GM18502 (cell line): ENCODE measurements around the gene KIAA1191.

Source experiments
- ATAC-seq: cut with Tn5 transposase; IDR thresholded peaks from one replicate; pipeline ENCODE4 v1.9.1; 2021; ENCODE audit warnings: mild to moderate bottlenecking; ENCODE audit not compliant: unreplicated experiment, poor library complexity

Gene KIAA1191

GRCh38 chr5:176389135-176390123 lies 27.9 kb upstream of the KIAA1191 start:
- ATAC-seq: peak; percentile 41

DNA sequence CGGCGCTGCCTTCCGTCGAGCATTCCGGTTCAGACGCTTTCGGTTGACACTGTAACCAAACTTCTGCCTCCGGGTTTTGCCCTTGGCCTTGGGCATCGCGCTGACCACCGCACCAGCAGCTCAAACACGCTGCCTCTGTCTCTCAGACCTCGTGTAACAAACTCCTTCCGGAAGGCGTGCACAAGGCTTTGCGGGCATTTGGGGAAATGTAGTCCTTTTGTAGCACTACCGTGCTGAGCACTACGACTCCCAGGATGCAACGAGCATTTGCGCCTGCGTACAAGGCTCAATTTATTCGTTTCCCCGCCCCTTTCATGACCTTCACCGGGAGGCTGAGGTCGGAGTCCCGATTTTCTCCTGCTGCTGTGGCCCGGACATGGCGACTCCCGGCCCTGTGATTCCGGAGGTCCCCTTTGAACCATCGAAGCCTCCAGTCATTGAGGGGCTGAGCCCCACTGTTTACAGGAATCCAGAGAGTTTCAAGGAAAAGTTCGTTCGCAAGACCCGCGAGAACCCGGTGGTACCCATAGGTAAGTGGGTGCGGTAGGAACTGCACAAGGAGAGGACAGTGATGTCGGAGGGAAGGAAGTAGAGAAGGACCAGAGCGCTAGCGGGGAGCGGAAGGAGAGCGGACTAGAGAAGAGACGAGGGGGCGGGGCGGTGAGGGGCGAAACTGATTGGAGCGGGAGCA lies 27.0 kb upstream of the KIAA1191 start, which contains the start of the genes HIGD2A and NOP16:
TSS of gene HIGD2A (plus strand) at position 308 of the 691 bp plus-strand sequence. CDS start at position 377, 69 bp downstream.
TSS of gene NOP16 (minus strand) at position 155 of the 691 bp plus-strand sequence. CDS start at position 96, 59 bp downstream.
- ATAC-seq: peak; percentile 86

- no peak for ATAC-seq
These were observed 26.5 kb upstream of the KIAA1191 start for GRCh38 chr5:176388003-176388443.

DNA sequence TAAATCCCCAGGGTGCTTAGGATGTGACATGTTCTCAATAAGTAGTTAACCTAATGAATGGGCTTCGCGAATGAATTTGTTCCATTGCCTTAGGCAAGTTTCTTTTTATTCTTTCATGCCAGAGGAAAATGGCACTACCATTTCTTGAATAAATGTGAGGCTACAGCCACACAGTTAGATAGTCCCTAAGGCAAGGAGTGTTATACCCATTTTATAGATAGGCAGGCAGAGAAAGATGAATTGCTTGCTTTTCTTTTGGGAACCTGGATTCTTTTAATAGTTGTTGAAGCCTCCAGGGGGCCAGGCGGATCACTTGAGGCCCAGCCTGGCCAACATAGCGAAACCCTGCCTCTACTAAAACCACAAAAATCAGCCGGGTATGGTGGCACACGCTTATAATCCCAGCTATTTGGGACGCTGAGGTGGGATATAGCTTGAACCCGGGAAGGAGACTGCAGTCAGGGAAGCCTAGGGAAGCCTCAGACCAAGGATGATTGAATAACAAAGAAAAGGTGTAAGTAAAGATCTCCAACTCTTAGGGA lies 25.9 kb upstream of the KIAA1191 start:
- no peak for ATAC-seq

DNA sequence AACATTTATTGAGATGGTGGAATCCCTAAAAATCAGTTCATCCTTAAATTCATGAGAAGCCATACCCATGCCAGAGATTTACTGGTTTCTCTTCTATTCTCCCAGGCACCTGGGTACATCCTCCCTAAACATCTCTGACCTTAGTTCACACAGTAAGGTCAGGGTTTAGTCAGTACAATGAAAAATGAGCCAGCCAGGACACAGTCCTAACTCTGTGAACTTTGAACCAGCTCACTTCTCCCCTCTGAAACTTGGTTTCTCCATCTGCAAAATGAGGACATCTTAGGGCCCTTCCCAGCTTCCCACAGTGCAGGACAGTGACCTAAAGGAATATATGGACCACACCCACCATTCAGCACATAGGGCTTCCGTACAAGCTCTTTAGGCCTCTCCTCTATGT lies 24.9 kb upstream of the KIAA1191 start:
- no peak for ATAC-seq

DNA sequence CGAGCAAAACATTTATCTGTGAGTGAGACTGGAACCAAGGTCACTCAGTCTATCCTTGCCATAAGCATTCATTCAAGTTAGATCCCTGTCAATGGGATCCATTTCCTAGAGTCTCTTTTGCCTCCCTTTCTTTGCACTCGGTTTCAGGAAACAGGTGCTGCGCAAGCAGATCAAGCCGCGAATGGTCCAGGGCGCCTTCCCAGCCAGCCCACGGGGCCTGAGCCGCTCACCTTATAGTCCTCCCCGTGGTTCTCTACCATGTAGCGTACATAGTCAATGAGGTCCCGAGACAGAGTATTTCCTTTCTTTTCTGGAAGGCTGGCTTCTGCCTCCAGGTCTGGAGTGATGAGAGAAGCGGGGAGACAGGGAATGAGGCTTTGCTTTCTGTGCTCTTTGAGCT lies 23.4 kb upstream of the KIAA1191 start:
- no peak for ATAC-seq

DNA sequence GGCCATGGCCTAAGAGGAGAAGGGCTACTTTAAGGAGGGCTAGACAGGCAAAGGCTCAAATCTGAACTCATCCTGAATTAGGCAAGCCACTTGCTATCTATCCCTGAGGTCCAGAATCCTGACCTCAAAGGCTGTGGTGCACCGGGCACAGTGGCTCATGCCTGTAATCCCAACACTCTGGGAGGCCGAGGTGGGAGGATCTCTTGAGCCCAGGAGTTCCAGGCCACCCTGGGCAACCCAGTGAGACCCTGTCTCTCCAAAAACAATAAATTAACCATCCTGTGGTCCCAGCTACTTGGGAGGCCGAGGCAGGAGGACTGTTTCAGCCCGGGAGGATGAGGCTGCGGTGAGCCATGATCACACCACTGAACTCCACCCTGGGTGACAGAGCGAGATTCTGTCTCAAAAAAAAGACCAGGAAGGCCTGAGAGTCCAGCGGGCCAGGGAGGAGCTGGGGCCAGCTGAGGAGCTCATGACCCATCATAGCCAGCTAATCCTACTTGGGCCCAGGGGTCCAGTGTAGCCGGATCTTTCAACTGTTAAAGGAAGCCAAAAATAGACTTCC lies 22.9 kb upstream of the KIAA1191 start:
- no peak for ATAC-seq

- ATAC-seq: no peak
These were observed 22.4 kb upstream of the KIAA1191 start for GRCh38 chr5:176383961-176384360.

DNA sequence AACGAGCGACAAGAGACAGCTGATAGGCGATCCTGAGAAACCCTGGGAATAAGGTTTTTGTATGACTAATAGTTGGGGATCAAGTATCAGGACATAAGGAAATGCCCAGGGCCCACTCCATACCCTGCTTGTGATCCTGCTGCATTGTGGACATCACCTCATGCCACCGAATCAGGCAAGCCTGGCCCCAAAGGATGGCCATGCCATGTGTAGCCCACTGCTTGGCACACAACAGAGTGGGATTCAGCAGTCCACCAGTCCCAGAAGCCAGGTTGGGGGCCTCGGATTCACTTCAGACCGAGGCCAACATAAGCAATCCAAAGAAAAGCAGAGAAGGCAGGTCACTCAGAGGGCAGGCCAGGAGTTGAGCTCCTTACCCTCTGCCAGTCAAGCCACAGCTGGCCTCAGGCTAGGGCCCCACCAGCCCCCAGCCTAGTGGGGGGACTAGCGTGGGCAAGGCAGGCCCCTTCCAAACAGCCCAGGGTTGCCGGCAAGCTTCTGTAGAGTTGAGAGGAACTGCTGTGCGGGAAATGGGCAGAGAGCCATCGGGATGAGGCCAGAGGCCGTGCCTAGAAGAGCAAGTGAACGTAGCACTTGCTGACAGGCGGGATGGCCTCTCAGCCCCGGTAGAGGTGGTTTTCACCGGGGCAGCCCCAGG lies 21.8 kb upstream of the KIAA1191 start:
- ATAC-seq: no peak

GRCh38 chr5:176382721-176383120 lies 21.2 kb upstream of the KIAA1191 start:
- ATAC-seq: no peak

DNA sequence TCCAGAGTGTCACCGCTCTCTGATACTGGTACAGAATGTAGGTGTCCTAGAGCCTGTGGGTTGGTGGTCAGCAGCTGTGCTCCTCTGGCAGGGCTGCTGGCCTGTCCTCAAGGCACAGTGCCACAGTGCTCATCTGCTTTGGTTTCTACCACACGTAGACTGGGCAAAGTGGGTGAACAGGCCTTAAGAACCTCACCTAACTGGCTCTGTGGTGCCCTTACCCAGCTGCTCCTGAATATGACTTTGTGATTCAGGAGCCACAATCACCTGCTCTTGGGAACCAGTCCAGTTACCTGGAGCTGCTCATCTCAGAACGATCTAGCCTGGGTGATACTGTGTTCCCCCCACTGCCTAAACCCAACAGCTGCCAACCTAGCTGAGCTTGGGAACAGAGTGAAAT lies 20.4 kb upstream of the KIAA1191 start:
- no peak for ATAC-seq

DNA sequence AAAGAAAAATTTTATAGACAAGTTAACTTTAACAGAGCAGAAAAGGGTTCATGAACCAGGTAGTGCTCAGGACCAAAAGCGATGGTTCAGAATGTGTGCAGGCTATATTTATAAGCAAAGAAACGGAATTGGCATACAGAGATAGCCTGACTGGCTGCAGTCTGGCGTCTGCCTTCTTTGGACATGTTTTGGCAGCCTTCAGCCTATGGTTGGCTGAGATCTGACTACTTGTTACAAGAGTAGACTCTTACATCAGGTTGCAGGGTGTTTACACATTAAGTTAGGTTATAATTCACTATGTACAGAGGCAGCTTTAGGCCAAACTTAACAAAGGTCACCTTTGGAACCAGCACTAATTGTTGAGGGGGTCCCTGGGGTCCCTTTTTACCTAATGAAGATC lies 19.9 kb upstream of the KIAA1191 start:
- no peak for ATAC-seq

- ATAC-seq: peak; percentile 65
These were observed 18.3 kb upstream of the KIAA1191 start for GRCh38 chr5:176379881-176380280.

GRCh38 chr5:176373100-176373818 lies 11.7 kb upstream of the KIAA1191 start:
- no peak for ATAC-seq

GRCh38 chr5:176371621-176372539 lies 10.3 kb upstream of the KIAA1191 start:
- no peak for ATAC-seq

- no peak for ATAC-seq
These were observed 8.6 kb upstream of the KIAA1191 start for GRCh38 chr5:176369934-176370711.

- no peak for ATAC-seq
These were observed 7.2 kb upstream of the KIAA1191 start for GRCh38 chr5:176368726-176369125.
